Measurements from ENCODE around the gene MRPS25.

The MRPS25 gene

DNA sequence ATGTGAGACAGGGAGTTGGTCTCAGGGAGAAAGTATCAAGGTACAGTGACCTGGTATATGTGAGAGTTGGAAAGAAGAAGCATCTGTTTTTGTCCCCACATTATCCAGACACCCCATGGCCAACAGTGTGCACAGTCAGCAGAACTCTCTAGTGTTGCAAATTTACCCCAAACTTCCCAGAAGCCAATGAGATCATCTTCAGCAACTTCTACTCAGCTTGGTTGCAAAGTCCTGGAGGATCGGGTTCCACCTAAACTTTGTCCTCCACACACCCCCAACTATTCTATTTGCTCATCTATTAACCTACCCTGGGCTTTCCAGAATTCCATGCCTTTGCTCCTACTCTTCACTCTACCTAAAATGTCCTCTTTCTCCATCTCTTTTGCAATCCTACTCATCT, 18.1 kb upstream of the MRPS25 start:
- no peak for FAIRE-seq
- no peak for DNase-seq (ENCODE audit: insufficient read length, low spot score)

DNA sequence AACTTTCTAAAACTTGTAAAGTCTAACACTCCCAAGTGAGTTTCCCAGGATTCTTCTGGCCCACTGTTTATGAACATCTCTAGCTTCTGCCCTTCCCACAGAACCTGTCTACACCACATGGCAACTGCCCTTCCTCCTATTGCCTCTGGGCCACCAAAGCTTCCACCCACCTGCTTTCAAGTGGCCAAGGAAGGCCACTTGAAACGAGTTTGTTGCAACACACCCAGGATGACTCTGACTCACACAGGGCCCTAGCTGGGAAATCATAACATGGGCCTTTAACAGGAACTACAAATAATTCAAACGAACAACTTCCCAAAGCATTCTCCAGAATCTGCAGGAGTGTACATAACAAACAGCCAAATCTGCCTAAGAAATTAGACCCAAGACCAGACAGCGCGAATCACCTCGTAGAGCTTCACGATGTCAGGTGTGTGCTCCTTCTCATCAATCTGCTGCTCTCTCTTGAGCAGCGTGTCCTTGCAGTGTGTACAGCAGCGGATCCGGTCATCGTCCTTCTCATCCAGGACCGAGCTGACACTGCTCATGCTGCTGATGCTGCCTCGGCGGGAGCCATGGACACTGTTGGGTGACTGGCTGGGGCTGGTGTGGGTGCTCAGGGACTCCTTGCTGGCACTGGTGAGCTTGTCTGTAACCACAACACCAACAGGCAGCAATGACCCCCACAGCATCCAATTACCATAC, 17.0 kb upstream of the MRPS25 start:
- no peak for DNase-seq (ENCODE audit: insufficient read length, low spot score)
- FAIRE-seq: no peak

DNA sequence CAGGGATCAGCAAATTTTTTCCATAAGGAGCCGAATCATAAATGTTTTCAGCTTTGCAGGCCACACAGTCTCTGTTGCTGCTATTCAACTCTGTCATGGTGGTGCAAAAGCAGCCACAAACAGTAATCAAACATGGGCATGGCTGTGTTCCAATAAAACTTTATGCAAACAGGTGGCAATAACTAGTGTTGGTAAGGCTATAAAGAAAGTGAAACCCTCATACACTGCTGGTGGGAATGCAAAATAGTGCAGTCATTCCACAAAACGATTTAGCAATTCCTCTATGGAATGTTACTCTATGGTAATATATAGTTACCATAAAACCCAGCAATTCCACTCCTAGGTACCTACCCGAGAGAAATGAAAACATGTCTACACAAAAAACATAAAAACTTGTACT, 14.0 kb upstream of the MRPS25 start:
- FAIRE-seq (no peak), DNase-seq (ENCODE audit: insufficient read length, low spot score) (no peak)

DNA sequence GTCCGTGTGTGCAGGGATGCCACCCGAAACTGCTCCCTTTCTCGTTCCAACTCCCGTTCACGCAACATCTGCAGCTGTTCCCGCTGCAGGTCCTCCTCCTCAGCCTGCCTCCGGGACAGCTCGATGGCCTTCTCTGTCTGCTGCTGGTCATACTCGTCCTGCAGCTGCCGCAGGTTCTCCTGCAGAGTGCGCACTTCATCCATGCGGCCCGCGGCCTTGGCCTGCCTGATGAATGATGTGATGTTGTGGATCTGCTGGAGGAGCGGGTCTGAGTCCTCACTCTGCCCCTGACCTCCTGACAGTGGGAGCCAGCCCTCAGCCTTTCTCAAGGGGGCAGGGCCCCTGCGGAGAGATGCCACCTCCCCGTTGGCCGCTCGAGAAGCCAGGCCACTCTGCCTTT, 9.4 kb upstream of the MRPS25 start:
- no peak for DNase-seq (ENCODE audit: insufficient read length, low spot score)
- FAIRE-seq: no peak

- FAIRE-seq (no peak), DNase-seq (ENCODE audit: insufficient read length, low spot score) (no peak)
Measured at GRCh38 chr3:15071699-15072098, 6.6 kb upstream of the MRPS25 start.

DNA sequence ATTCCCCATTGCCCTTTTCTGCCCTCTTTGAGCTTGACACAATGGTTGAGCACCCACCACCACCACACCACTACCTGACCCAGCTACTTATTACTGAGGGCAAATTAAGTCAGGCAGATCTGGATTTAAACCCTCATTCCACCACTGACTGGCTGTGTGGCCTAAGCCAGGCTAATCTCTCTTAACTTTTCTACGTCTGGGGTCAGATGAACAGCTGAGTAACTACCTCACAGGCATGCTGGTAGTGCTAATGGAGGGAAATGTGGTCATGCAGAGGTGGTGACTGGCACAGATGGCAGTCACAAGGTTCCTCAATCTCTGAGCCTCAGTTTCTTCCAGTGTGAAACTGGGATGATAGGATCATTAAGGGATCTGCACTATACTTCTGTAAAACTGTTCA, 4.3 kb upstream of the MRPS25 start:
- no peak for DNase-seq (ENCODE audit: insufficient read length, low spot score)
- no peak for FAIRE-seq

DNA sequence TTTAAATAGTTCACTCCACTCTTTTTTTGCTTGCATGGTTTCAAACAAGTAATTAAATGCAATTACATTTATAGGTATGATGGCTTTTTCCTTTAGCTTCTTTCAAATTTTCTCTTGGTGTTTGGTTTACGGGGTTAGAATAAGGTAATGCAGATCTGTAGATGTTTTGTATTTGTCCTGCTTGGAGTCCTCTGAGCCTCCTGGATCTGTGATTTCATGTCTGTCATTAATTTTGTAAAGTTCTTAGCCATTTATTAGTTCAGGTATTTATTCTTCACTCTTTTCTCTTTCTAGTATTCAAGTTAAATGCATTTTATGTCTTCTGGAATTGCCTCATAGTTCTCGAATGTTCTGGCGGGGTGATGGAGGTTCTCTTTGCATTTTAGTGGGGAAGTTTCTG, 1.4 kb upstream of the MRPS25 start:
- no peak for FAIRE-seq

GRCh38 chr3:15065550-15066007, 464 bp upstream of the MRPS25 start:
- no peak for DNase-seq (ENCODE audit: insufficient read length, low spot score)
- no peak for FAIRE-seq

More for the DNA sequence above, 1.4 kb upstream of the MRPS25 start:
- DNase-seq (ENCODE audit: insufficient read length, low spot score): no peak

GRCh38 chr3:15064299-15064834, 748 bp downstream of the MRPS25 start:
- DNase-seq (ENCODE audit: insufficient read length, low spot score) (peak; percentile 53), FAIRE-seq (no peak)

GRCh38 chr3:15063656-15064286, 1.3 kb downstream of the MRPS25 start:
- no peak for FAIRE-seq
- DNase-seq (ENCODE audit: insufficient read length, low spot score): no peak

- FAIRE-seq (no peak), DNase-seq (ENCODE audit: insufficient read length, low spot score) (no peak)
Measured at GRCh38 chr3:15063238-15063637, 1.9 kb downstream of the MRPS25 start.

DNA sequence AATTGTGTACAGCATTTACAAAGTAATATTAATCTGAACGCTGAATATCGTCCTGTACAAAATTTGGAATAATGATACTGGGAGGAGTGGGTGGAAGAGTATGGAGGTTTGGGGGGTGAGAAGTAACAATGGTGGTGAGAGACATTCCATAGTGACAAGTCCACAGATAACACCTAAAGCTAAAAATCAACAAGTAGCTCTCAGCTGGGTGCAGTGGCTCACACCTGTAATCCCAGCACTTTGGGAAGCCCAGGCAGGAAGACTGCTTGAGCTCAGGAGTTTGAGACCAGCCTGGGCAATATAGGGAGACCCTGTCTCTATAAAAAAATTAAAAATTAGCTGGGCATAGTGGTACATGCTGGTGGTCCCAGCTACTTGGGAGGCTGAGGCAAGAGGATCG, 5.1 kb downstream of the MRPS25 start:
- no peak for FAIRE-seq
- no peak for DNase-seq (ENCODE audit: insufficient read length, low spot score)

GRCh38 chr3:15056676-15057404, 8.3 kb downstream of the MRPS25 start:
- DNase-seq (ENCODE audit: insufficient read length, low spot score) (no peak), FAIRE-seq (no peak)

DNA sequence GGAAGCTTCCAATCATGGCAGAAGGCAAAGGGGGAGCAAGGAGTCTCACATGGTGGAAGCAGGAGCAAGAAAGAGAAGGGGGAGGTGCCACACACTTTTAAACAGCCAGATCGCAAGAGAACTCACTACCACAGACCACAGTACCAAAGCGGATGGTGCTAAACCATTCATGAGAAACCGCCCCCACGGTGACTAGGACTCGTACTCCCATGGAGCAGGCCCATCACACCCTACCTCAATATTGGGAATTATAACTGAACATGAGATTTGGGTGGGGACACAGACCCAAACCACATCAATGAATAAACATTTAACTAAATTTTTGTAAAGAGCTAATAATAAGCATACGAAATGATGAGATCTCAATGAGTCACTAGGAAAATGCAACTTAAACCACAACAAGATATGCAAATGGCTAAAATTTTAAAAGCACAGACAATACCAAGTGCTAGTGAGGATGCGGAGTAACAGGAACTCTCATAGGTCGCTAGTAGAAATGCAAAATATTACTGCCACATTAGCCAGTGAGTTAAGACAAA, 10.0 kb downstream of the MRPS25 start:
- DNase-seq (ENCODE audit: insufficient read length, low spot score) (no peak), FAIRE-seq (peak; percentile 80)

DNA sequence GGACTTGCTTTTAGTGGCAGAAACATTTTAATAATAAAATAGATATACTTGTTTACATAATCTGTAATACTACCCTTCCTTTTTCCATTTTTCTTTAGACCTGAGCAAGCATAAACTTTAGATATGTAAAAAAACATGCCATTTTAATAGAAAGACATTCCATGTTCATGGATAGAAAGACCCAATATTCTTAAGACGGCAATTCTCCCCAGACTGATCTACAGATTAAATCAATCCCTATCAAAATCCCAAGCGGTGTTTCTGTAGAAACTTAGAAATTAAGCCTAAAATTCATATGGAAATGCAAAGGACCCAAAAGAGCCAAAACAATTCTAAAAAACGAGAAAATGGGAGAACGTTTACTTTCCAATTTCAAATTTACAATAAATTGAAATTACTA, 11.6 kb downstream of the MRPS25 start:
- no peak for DNase-seq (ENCODE audit: insufficient read length, low spot score)
- FAIRE-seq: no peak

DNA sequence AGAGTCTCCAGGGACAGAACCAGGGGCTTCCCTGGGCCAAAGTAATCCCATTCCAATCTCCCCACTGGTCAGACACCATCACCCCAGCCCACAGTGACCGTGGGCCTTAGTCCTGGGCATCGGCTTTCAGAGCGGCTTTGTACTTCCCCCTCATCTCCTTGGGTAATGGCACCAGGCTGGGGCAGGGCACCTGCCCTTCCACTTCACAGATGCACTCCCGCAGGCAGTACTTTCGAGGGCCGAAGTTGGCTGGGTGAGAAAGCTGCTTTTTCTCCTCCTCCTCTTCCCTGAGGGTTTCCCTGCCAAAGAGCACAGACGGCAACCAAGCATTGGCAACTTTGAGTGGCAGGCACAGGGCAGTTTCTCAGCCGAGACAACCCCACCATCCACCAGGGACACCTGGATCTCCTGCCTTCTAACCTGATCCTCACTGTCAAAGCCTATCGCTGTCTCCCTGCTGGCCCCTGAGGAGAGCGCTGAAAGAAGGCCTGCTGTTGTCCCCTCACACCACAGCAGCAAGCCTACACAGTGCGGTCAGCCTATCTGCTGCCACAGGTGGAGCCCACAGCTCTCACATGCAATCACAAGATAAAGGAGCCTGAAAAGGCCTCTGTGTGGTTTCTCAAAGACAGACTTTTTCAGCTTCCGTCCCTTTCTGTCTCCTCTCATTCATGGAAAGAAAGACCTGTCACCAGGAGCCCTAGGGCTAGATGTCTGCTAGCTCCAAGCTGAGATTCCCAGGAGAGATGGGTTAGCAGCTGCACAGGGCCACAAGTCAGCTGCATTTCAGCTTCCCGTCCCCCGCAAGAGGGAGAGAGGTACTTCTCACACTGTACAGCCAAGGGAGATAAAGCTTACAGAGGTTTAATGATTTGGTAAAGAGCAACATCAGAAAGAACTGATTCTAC, 12.5 kb downstream of the MRPS25 start:
- FAIRE-seq (no peak), DNase-seq (ENCODE audit: insufficient read length, low spot score) (no peak)

- FAIRE-seq (no peak), DNase-seq (ENCODE audit: insufficient read length, low spot score) (no peak)
Measured at GRCh38 chr3:15051531-15051930, 13.6 kb downstream of the MRPS25 start.

DNA sequence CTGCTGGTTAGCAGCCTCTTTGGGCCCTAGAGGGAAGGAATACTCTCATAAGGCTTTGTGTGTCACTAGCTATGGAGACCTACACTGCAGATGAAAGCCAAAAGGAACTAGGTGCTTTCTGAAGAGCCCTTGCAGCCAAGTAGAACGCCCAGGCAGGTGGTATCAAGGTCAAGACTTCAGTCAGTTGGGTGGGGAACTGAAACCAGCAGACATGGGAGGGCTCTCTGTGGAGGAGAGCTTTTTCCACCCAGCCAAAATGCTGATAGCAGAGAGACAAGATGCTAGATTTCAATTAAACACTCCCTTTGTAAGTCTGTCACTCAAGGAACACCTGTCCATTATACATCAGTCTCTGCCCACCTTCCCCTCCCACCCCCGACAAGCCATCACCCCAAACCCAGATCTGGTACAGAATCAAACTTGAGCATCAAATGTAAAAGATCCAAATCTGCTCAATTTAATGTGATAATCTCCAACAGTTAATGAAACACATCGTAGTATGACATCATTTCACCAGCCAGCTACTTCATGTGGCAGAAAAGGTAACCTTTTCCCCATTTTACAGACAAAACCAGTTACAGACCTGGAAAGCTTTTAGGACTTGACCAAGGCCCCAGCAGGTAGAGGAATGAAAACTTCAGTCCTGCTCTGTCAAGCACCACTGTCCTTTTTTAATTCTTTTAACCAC, 14.6 kb downstream of the MRPS25 start:
- FAIRE-seq (peak; percentile 87), DNase-seq (ENCODE audit: insufficient read length, low spot score) (peak; percentile 60)

GRCh38 chr3:15049584-15049983, 15.5 kb downstream of the MRPS25 start:
- DNase-seq (ENCODE audit: insufficient read length, low spot score): no peak
- FAIRE-seq: no peak

DNA sequence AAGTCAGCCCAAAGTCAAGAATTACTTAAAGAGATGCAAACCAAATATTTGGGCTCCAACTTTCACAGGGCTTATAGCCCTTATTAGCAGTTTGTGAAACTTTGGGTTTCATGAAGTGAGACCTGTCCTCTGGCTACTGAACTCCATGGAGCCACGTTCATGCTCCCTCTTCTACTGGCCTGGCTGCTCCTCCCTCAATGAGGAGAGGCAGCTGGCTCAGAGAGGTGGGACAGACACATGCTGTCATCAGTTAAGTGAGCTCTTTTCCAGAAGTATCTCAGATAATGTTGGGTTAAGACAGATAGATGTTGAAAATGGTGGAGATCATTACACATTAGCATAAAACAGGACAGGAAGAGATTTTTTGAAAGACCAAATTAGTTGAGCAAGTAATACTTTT, 19.4 kb downstream of the MRPS25 start:
- DNase-seq (ENCODE audit: insufficient read length, low spot score) (no peak), FAIRE-seq (no peak)
